Left lung (tissue), 10 donors: ENCODE data around the gene ZNF786. TPM values are rescaled to one million over a fixed set of nuclear protein-coding genes. Genes with fewer than 3 reads are reported as not detected.
A peak's percentile ranks its signal among the peaks of the same experiment; 100 is the strongest.

Source experiments
- ATAC-seq: fragments of 200-7000 bp; cut with Tn5 transposase; one replicate; pipeline ENCODE4 v1.9.1; 2020; ENCODE audit warnings: moderate library complexity
- DNase-seq, 4 donors: peaks; one replicate each; pipeline ENCODE4 v3.0.0-alpha.2; 2013 to 2020
- H3K27ac ChIP-seq, 2 donors: fragments of 200-600 bp; sonication (generic) in 1 of 2; one replicate each; pipeline versions ENCODE4 v1.5.0 to v1.8.0; 2020 to 2021
- H3K27me3 ChIP-seq, 2 donors: fragments of 200-600 bp; sonication (generic) in 1 of 2; one replicate each; pipeline versions ENCODE4 v1.5.0 to v1.8.0; 2020 to 2021
- H3K36me3 ChIP-seq, 2 donors: fragments of 200-600 bp; sonication (generic) in 1 of 2; one replicate each; pipeline versions ENCODE4 v1.5.0 to v1.8.0; 2020 to 2021
- H3K4me1 ChIP-seq, 2 donors: fragments of 200-600 bp; one replicate each; pipeline ENCODE4 v1.8.0; 2021
- H3K4me3 ChIP-seq, 2 donors: fragments of 200-600 bp; sonication (generic) in 1 of 2; one replicate each; pipeline versions ENCODE4 v1.5.0 to v1.8.0; 2020 to 2021; ENCODE audit warnings: mild to moderate bottlenecking in 1 of 2
- H3K9me3 ChIP-seq, 2 donors: fragments of 200-600 bp; sonication (generic) in 1 of 2; one replicate each; pipeline versions ENCODE4 v1.5.0 to v1.8.0; 2020 to 2021
- CTCF ChIP-seq, 2 donors: fragments of 200-600 bp; sonication (generic) in 1 of 2; IDR thresholded peaks; one replicate each; pipeline versions ENCODE4 v1.5.0 to v1.8.0; 2021; ENCODE audit warnings: antibody characterized with exemption in 2 of 2
- intact Hi-C, 2 donors: fragments of 100-400 bp; cut with DNase I; formaldehyde crosslinking; loops; one replicate each; pipeline versions ENCODE4 v1.11.2 to v1.14.2; 2022
- polyA plus RNA-seq, 6 donors: library from polyadenylated mRNA; unstranded; fragments of 120-200 nt; gene quantifications; one replicate each; pipeline ENCODE4 v1.2.1, GENCODE V29; 2013; ENCODE audit not compliant: insufficient read length in 6 of 6
- total RNA-seq, 2 donors: library from RNA; stranded (reverse); fragmentation: NEBNext Ultra II Directional; extraction: Animal tissue kit (Norgen Biotek cat#: 25700); gene quantifications; one replicate each; pipeline ENCODE4 v1.2.1, GENCODE V29; 2021
- donor health status: DM: no; HTN: yes; CAD: no.
- donor health status: DM: no; HTN: no; CAD: no.

ZNF786 gene
- total and polyA plus RNA-seq, 8 donors: 5.2 to 8.7 (median 6.9) TPM

GRCh38 chr7:149104749-149105148 is 14.2 kb upstream of the ZNF786 start:
- intact Hi-C loops: no loop called here
- DNase-seq: peak in 1 of 4 donors; percentile 77

GRCh38 chr7:149104214-149104613 is 13.7 kb upstream of the ZNF786 start:
- Histone ChIP-seq H3K36me3 (peaks cover 0 to 21% of the 10 kb centered on the region in 2 donors), H3K4me1 (no peaks in the 10 kb centered on the region), H3K27ac (no peak overlapping the region), H3K27me3 (no peaks in the 10 kb centered on the region), H3K4me3 (no peak overlapping the region), H3K9me3 (no peaks in the 10 kb centered on the region)
- no peak for TF ChIP-seq CTCF (IDR thresholded peaks at IDR 0.05)
- ATAC-seq (no peak), DNase-seq (no peak)
- intact Hi-C loops: no loop called here

More at GRCh38 chr7:149104749-149105148, 14.2 kb upstream of the ZNF786 start:
- no peaks in the 10 kb centered on the region for H3K27me3 ChIP-seq
- no peak overlapping the region for H3K27ac ChIP-seq
- no peaks in the 10 kb centered on the region for H3K4me1 ChIP-seq
- H3K4me3 ChIP-seq: no peak overlapping the region
- ATAC-seq: no peak
- H3K9me3 ChIP-seq: no peaks in the 10 kb centered on the region
- TF ChIP-seq CTCF (IDR thresholded peaks at IDR 0.05): no peak
- peaks cover 0 to 21% of the 10 kb centered on the region in 2 donors for H3K36me3 ChIP-seq

- no peak for TF ChIP-seq CTCF (IDR thresholded peaks at IDR 0.05)
- H3K36me3 ChIP-seq: peaks cover 0 to 21% of the 10 kb centered on the region in 2 donors
Observed at GRCh38 chr7:149103424-149103823, 12.9 kb upstream of the ZNF786 start.

GRCh38 chr7:149102666-149103065 is 12.1 kb upstream of the ZNF786 start:
- intact Hi-C loops: no loop called here
- no peak for ATAC-seq
- H3K36me3 ChIP-seq: peaks cover 0 to 21% of the 10 kb centered on the region in 2 donors
- no peak for DNase-seq
- H3K27ac ChIP-seq: no peak overlapping the region
- no peak overlapping the region for H3K4me3 ChIP-seq
- no peaks in the 10 kb centered on the region for H3K27me3 ChIP-seq
- no peak for TF ChIP-seq CTCF (IDR thresholded peaks at IDR 0.05)
- H3K4me1 ChIP-seq: no peaks in the 10 kb centered on the region
- no peaks in the 10 kb centered on the region for H3K9me3 ChIP-seq

More at GRCh38 chr7:149103424-149103823, 12.9 kb upstream of the ZNF786 start:
- no peak overlapping the region for H3K4me3 ChIP-seq
- ATAC-seq (no peak), DNase-seq (peak in 1 of 4 donors; percentile 4)
- H3K9me3 ChIP-seq: no peaks in the 10 kb centered on the region
- H3K27me3 ChIP-seq: no peaks in the 10 kb centered on the region
- intact Hi-C loops: no loop called here
- no peak overlapping the region for H3K27ac ChIP-seq
- no peaks in the 10 kb centered on the region for H3K4me1 ChIP-seq

- intact Hi-C loops: no loop called here
- H3K27ac ChIP-seq: no peak overlapping the region
- H3K4me3 ChIP-seq: no peak overlapping the region
- H3K36me3 ChIP-seq: peaks cover 0 to 21% of the 10 kb centered on the region in 2 donors
- no peaks in the 10 kb centered on the region for H3K27me3 ChIP-seq
- H3K9me3 ChIP-seq: no peaks in the 10 kb centered on the region
- DNase-seq: no peak
- ATAC-seq: no peak
- H3K4me1 ChIP-seq: no peaks in the 10 kb centered on the region
- no peak for TF ChIP-seq CTCF (IDR thresholded peaks at IDR 0.05)
Observed at GRCh38 chr7:149100821-149101220, 10.3 kb upstream of the ZNF786 start.
